ENCODE data around the gene RFC5. TPM values are rescaled to one million over a fixed set of nuclear protein-coding genes. Genes with fewer than 3 reads are reported as not detected.

The RFC5 gene
- polyA plus RNA-seq, 3 donors: 6.6 to 8.0 (median 7.5) TPM

DNA sequence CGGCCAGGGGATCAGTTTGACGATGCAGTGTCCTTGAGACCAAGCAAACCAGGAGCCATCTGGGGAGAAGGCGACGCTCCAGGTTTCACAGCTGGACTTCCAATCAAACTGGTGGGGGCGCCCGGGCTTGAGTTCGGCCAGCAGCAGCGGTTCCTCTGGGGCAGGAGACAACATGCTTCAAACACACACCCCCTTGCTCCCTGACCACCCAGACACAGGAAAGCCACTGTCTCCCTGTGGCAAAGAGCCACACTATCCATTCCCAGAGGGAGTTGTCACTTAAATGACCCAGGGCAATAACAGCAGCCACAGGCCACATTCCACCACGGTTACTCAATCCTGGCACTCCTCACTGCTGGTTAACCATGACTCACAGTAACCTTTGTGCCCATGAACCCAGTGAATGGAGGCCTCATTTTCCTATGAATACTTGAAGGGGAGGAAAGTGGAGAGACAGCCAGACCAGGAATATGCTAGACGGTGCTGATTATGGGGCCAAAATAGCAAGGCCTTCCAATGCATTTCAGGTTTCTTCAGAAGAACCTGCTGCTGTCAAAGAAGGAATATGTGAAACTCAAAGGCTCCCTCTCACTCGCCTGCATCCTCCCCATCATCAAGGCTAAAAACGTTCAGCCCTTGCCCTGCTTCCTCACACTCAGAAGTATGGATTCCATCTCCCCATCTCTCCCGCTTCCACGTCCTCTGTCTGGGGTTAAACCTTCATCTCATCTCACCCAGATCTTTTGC is 36.0 kb downstream of the RFC5 start:
- Histone ChIP-seq H2AFZ (ENCODE audit: insufficient read depth, low read depth, low read length, poor library complexity, severe bottlenecking) (no peak overlapping the region), H3K4me1 (ENCODE audit: control insufficient read depth in 1 of 2, insufficient read depth in 2 of 2, low read length in 2 of 2) (no peaks in the 10 kb centered on the region), H3K27me3 (ENCODE audit: control insufficient read depth in 2 of 2, insufficient read depth in 2 of 2, low read length in 2 of 2) (no peaks in the 10 kb centered on the region), H3K27ac (ENCODE audit: low read depth in 1 of 2, low read length in 2 of 2) (peak overlapping the region in 1 of 2 donors; percentile 32), H3K9ac (ENCODE audit: insufficient read depth, low read length, poor library complexity, severe bottlenecking) (no peak overlapping the region), H3K9me3 (replicated peaks in 1 of 2; ENCODE audit: control insufficient read depth in 1 of 2, insufficient read depth in 1 of 2, low read length in 2 of 2) (no peaks in the 10 kb centered on the region), H3K4me3 (replicated peaks in 1 of 3; ENCODE audit: low read depth in 2 of 3, low read length in 3 of 3) (no peak overlapping the region), H3K4me2 (replicated peaks; ENCODE audit: extremely low read depth, low read length, poor library complexity, severe bottlenecking) (no peak overlapping the region), H3K36me3 (replicated peaks in 1 of 2; ENCODE audit: control insufficient read depth in 1 of 2, insufficient read depth in 2 of 2, low read length in 2 of 2) (peaks cover 21 to 53% of the 10 kb centered on the region in 2 donors), H4K20me1 (ENCODE audit: insufficient read depth, low read length) (peaks cover 23% of the 10 kb centered on the region), H3K79me2 (ENCODE audit: insufficient read depth, low read length) (peaks cover 20% of the 10 kb centered on the region)
- intact Hi-C loops (cut with micrococcal nuclease): loop anchor here in 1 of 2 donors (10.0 kb wide), 1 partner anchor 322 kb away; the partner anchor contains the start of genes SUDS3 and TAOK3
- peaks cover 5% of the 10 kb centered on the region for H3K4me1 Mint-ChIP-seq
- WGBS (ENCODE audit: insufficient coverage): 90% methylated on average over 12 of the region's 14 CpGs
- H3K4me3 Mint-ChIP-seq: no peak overlapping the region
- peak overlapping the region in 2 of 7 donors; percentile 4 to 63 for H3K27ac Mint-ChIP-seq
- no peak for DNase-seq
- peaks cover 33 to 44% of the 10 kb centered on the region in 2 donors for H3K36me3 Mint-ChIP-seq
- peaks cover 0 to 2% (median 0%) of the 10 kb centered on the region in 7 donors for H3K9me3 Mint-ChIP-seq
- TF ChIP-seq, protein P1, sequence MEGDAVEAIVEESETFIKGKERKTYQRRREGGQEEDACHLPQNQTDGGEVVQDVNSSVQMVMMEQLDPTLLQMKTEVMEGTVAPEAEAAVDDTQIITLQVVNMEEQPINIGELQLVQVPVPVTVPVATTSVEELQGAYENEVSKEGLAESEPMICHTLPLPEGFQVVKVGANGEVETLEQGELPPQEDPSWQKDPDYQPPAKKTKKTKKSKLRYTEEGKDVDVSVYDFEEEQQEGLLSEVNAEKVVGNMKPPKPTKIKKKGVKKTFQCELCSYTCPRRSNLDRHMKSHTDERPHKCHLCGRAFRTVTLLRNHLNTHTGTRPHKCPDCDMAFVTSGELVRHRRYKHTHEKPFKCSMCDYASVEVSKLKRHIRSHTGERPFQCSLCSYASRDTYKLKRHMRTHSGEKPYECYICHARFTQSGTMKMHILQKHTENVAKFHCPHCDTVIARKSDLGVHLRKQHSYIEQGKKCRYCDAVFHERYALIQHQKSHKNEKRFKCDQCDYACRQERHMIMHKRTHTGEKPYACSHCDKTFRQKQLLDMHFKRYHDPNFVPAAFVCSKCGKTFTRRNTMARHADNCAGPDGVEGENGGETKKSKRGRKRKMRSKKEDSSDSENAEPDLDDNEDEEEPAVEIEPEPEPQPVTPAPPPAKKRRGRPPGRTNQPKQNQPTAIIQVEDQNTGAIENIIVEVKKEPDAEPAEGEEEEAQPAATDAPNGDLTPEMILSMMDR (IDR thresholded peaks at IDR 0.05): no peak
- H3K27me3 Mint-ChIP-seq (ENCODE audit: low read depth in 3 of 3): no peaks in the 10 kb centered on the region

DNA sequence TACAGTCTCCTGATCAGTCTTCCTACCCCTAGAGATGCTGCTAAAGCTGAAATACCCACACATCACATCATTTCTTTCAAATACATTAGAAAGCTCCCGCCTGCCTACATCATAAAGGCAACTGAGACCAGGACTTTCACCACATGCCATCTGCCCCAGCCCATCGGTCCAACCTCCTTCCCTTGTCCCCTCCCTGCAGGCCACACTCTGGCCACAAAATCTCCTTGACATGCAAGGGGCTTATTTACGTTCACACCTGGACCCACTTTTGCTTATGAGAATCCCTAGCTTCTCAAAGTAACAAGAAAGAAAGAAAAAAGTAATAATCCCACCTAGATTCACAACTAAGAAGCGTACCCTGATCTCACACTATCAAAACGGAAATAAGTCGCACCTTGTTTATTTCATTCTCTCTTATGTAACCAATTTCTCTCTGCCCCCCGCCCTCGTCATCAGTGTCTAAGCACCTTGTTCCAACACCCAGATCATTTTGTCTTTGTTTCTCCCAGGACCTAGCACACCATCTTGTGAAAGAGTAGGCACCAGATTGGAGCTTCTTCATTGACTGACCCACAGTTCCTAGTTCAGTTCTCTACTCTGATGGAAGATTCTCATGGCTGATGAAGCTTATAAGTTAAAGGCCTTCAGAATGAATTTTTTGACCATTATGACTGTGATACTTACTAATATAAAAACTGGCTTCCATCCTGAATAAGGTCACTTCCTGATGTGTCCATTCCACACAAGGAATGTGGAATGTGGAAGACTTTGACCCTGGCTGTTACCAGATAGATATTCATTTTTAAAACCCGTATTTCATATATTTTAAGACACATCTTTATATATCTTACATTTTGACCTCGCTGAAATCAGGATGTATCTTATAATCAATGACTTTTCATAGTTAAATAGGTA is 36.8 kb downstream of the RFC5 start:
- H3K9me3 ChIP-seq (replicated peaks in 1 of 2; ENCODE audit: control insufficient read depth in 1 of 2, insufficient read depth in 1 of 2, low read length in 2 of 2): no peaks in the 10 kb centered on the region
- H3K4me2 ChIP-seq (replicated peaks; ENCODE audit: extremely low read depth, low read length, poor library complexity, severe bottlenecking): no peak overlapping the region
- TF ChIP-seq, protein P1 (IDR thresholded peaks at IDR 0.05): no peak
- Mint-ChIP-seq H3K27ac (peak overlapping the region in 1 of 7 donors; percentile 3), H3K4me1 (peaks cover 5% of the 10 kb centered on the region), H3K9me3 (peaks cover 0 to 2% (median 0%) of the 10 kb centered on the region in 7 donors), H3K4me3 (no peak overlapping the region), H3K27me3 (ENCODE audit: low read depth in 3 of 3) (peaks cover 0 to 2% (median 0%) of the 10 kb centered on the region in 3 donors), H3K36me3 (peaks cover 31 to 44% of the 10 kb centered on the region in 2 donors)
- no peaks in the 10 kb centered on the region for H3K27me3 ChIP-seq (ENCODE audit: control insufficient read depth in 2 of 2, insufficient read depth in 2 of 2, low read length in 2 of 2)
- WGBS (ENCODE audit: insufficient coverage): 95% methylated on average over 7 of the region's 10 CpGs
- H3K27ac ChIP-seq (ENCODE audit: low read depth in 1 of 2, low read length in 2 of 2): no peak overlapping the region
- intact Hi-C loops (cut with micrococcal nuclease): loop anchor here in 1 of 2 donors (10.0 kb wide), 1 partner anchor 321 kb away; the partner anchor contains the start of genes SUDS3 and TAOK3
- no peaks in the 10 kb centered on the region for H3K4me1 ChIP-seq (ENCODE audit: control insufficient read depth in 1 of 2, insufficient read depth in 2 of 2, low read length in 2 of 2)
- H3K36me3 ChIP-seq (replicated peaks in 1 of 2; ENCODE audit: control insufficient read depth in 1 of 2, insufficient read depth in 2 of 2, low read length in 2 of 2): peaks cover 18 to 45% of the 10 kb centered on the region in 2 donors
- H2AFZ ChIP-seq (ENCODE audit: insufficient read depth, low read depth, low read length, poor library complexity, severe bottlenecking): no peak overlapping the region
- H4K20me1 ChIP-seq (ENCODE audit: insufficient read depth, low read length): peaks cover 23% of the 10 kb centered on the region
- H3K4me3 ChIP-seq (replicated peaks in 1 of 3; ENCODE audit: low read depth in 2 of 3, low read length in 3 of 3): no peak overlapping the region
- no peak for DNase-seq
- peaks cover 24% of the 10 kb centered on the region for H3K79me2 ChIP-seq (ENCODE audit: insufficient read depth, low read length)
- no peak overlapping the region for H3K9ac ChIP-seq (ENCODE audit: insufficient read depth, low read length, poor library complexity, severe bottlenecking)

Data from CD14-positive monocyte (primary cell).